Activated CD4-positive, CD25-positive, alpha-beta regulatory T cell (primary cell): ENCODE results near the gene VSTM2B.

Experiments
- DNase-seq, 4 experiments: peaks; one replicate each; lab custom pipeline; 2025; lab: John Stamatoyannopoulos, UW

VSTM2B gene

GRCh38 chr19:29495901-29496441, 29.8 kb upstream of the VSTM2B start:
- DNase-seq, result no peak

- DNase-seq, result no peak
Observed at GRCh38 chr19:29497241-29497640, 28.6 kb upstream of the VSTM2B start.

GRCh38 chr19:29497686-29498436, 27.9 kb upstream of the VSTM2B start:
- DNase-seq, result no peak

GRCh38 chr19:29499261-29499920, 26.4 kb upstream of the VSTM2B start:
- no peak for DNase-seq

- no peak for DNase-seq
Observed at GRCh38 chr19:29499921-29500590, 25.7 kb upstream of the VSTM2B start.

- no peak for DNase-seq
Observed at GRCh38 chr19:29501816-29502580, 23.8 kb upstream of the VSTM2B start.

- no peak for DNase-seq
Observed at GRCh38 chr19:29502581-29502850, 23.3 kb upstream of the VSTM2B start.

- DNase-seq, result no peak
Observed at GRCh38 chr19:29503140-29503758, 22.5 kb upstream of the VSTM2B start.

GRCh38 chr19:29503785-29504184, 22.0 kb upstream of the VSTM2B start:
- no peak for DNase-seq

- no peak for DNase-seq
Observed at GRCh38 chr19:29504454-29504853, 21.3 kb upstream of the VSTM2B start.

GRCh38 chr19:29505097-29505824, 20.5 kb upstream of the VSTM2B start:
- no peak for DNase-seq

GRCh38 chr19:29506619-29506911, 19.2 kb upstream of the VSTM2B start:
- no peak for DNase-seq

- DNase-seq, result no peak
Observed at GRCh38 chr19:29507081-29507860, 18.5 kb upstream of the VSTM2B start.

- DNase-seq, result no peak
Observed at GRCh38 chr19:29508181-29508580, 17.6 kb upstream of the VSTM2B start.

GRCh38 chr19:29509456-29509855, 16.3 kb upstream of the VSTM2B start:
- no peak for DNase-seq

- DNase-seq, result no peak
Observed at GRCh38 chr19:29510701-29511265, 15.0 kb upstream of the VSTM2B start.

- DNase-seq, result no peak
Observed at GRCh38 chr19:29511768-29512167, 14.0 kb upstream of the VSTM2B start.

GRCh38 chr19:29512748-29513147, 13.0 kb upstream of the VSTM2B start:
- DNase-seq, result no peak

- DNase-seq, result no peak
Observed at GRCh38 chr19:29514525-29515232, 11.1 kb upstream of the VSTM2B start.

- DNase-seq, result no peak
Observed at GRCh38 chr19:29515233-29515619, 10.6 kb upstream of the VSTM2B start.
